HG03432 (cell line): ENCODE data around the gene PPP2R1A.
"Not testable (repeated sequence)": the region's sequence is repeated elsewhere in the genome, so short reads cannot be mapped to it uniquely, and the experiment has no call there.

Experiments
- ATAC-seq: cut with Tn5 transposase; IDR thresholded peaks from one replicate; pipeline ENCODE4 v1.9.1; 2021; ENCODE audit warnings: mild to moderate bottlenecking, moderate library complexity; ENCODE audit not compliant: unreplicated experiment

The PPP2R1A gene

GRCh38 chr19:52237771-52238400 lies 48.0 kb downstream of the PPP2R1A start:
- ATAC-seq = no peak

- ATAC-seq = no peak
Observed at GRCh38 chr19:52244021-52244420, 54.2 kb downstream of the PPP2R1A start.

- no peak for ATAC-seq
Observed at GRCh38 chr19:52248241-52248640, 58.4 kb downstream of the PPP2R1A start.

- ATAC-seq = no peak
Observed at GRCh38 chr19:52258426-52258825, 68.6 kb downstream of the PPP2R1A start.

GRCh38 chr19:52265556-52265955 lies 75.7 kb downstream of the PPP2R1A start:
- ATAC-seq = not testable (repeated sequence)

GRCh38 chr19:52269338-52270261 lies 79.7 kb downstream of the PPP2R1A start, which contains the start of gene ZNF766:
Gene ZNF766, plus strand, starts transcription at chr19:52269587. Its CDS starts 27 bp downstream, at chr19:52269614.
- ATAC-seq = peak; percentile 99

GRCh38 chr19:52270266-52270885 lies 80.5 kb downstream of the PPP2R1A start:
- ATAC-seq = peak; percentile 3

- ATAC-seq = no peak
Observed at GRCh38 chr19:52273301-52273700, 83.4 kb downstream of the PPP2R1A start.

GRCh38 chr19:52274191-52274590 lies 84.3 kb downstream of the PPP2R1A start:
- no peak for ATAC-seq

GRCh38 chr19:52275988-52276387 lies 86.1 kb downstream of the PPP2R1A start:
- no peak for ATAC-seq

GRCh38 chr19:52277471-52277870 lies 87.6 kb downstream of the PPP2R1A start:
- ATAC-seq = no peak
